NT2/D1 (cell line): Measurements from ENCODE around the gene ARHGEF33.

Source experiments
- SUZ12 ChIP-seq: IDR thresholded peaks from 2 replicates; pipeline ENCODE4 v1.6.1; 2011; ENCODE audit not compliant: insufficient read length, insufficient read depth; ENCODE audit errors: extremely low read depth
- YY1 ChIP-seq: IDR thresholded peaks from 2 replicates; pipeline ENCODE4 v1.6.1; 2011; ENCODE audit not compliant: insufficient read length, insufficient read depth
- ZNF274 ChIP-seq: IDR thresholded peaks from 2 replicates; pipeline ENCODE4 v1.6.1; 2011; ENCODE audit warnings: mild to moderate bottlenecking, low read depth, low read length

- TF ChIP-seq SUZ12 (no peak), ZNF274 (no peak), YY1 (no peak)
Measured at GRCh38 chr2:38940746-38941145, 51.1 kb downstream of the ARHGEF33 start.
